Limb (tissue), 2 donors: ENCODE measurements around the gene MYD88.
A peak's percentile ranks its signal among the peaks of the same experiment; 100 is the strongest.

Source experiments
- DNase-seq, 2 donors: peaks; one replicate each; pipeline ENCODE4 v3.0.0-alpha.2; 2016; ENCODE audit errors: extremely low spot score in 2 of 2

MYD88 gene

DNA sequence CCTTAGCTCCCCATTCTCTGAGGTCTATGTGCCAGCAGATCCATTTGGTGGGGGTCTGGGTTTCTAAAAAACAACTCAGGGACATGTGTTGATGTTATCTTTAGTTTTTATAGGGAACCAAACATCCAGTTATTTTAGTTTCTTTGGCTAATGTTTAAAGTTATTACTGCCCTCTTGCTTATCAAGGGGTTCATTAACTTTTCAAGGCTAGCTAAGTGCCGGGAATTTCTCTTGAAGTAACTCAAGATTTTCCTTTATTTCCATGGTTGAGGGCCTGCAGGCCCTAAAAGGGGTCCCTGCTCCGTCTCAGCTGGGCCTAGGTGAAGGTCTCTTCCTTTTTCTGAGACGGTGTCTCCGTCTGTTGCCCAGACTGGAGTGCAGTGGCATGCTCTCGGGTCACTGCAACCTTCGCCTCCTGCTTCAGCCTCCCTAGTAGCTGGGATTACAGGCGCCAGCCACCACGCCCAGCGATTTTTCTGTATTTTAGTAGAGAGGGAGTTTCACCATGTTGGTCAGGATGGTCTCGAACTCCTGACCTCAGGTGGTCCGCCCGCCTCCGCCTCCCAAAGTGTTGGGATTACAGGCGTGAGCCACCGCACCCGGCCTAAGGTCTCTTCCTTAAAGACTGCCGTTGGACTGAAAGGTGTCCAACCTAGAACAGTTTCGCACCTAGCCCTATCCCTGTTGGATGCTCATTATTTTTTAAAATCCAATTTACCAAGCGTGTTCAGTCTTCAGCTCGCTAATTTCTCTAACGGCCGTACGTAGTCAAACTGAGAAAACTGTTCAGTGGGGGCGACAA lies 25.6 kb downstream of the MYD88 start:
- DNase-seq = no peak

DNA sequence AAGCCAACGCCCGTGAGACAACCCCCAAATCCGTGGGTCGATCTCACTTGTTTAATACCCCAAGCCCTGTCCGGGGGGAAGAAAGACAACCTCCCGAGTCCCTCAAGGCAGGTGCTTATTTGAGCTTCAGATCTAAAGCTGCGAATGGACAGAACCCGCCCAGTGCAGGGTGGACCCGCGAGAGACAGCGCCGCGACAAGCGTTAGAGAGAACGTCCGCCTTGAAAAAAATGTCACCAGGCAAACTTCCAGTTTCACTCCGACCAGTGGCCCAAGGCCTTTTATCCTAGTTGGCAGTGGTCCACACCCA lies 26.1 kb downstream of the MYD88 start:
- DNase-seq = no peak

- peak; percentile 97 to 100 for DNase-seq
Observed at GRCh38 chr3:38164952-38165721, 26.7 kb downstream of the MYD88 start, which contains the start of gene OXSR1. Gene OXSR1, plus strand, starts transcription at chr3:38165537. Its CDS starts 340 bp downstream, at chr3:38165877.

- DNase-seq = peak in 1 of 2 donors; percentile 20
Observed at GRCh38 chr3:38165722-38166387, 27.4 kb downstream of the MYD88 start.

GRCh38 chr3:38167591-38167990 lies 29.1 kb downstream of the MYD88 start:
- DNase-seq = no peak

GRCh38 chr3:38168151-38169026 lies 29.9 kb downstream of the MYD88 start:
- DNase-seq = no peak

DNA sequence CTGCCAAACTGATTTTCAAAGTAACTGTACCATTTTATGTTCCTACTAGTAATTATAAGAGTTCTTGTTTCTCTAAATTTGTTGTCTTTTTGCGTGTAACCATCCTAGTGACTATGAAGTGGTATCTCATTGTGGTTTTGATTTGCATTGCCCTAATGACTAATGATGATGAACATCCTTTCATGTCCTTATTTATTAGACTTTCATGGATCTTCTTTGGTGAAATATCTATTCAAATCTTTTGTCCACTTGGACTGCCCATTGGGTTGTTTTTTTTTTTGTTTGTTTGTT lies 30.5 kb downstream of the MYD88 start:
- DNase-seq = no peak

DNA sequence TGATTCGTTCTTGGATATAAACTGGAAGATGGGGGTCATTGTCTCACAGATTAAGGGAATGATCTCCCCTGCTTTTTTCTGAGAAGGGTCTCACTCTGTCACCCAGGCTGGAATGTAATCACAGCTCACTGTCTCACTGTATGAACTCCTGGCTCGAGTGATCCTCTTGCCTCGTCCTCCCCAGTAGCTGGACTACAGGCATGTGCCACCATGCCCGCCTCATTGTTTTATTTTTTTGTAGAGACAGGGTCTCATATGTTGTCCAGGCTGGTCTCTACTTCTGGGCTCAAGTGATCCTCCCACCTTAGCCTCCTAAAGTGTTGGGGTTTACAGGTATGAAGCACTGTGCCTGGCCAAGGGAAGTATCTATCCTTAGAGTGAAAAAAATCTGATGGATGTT lies 32.3 kb downstream of the MYD88 start:
- no peak for DNase-seq

DNA sequence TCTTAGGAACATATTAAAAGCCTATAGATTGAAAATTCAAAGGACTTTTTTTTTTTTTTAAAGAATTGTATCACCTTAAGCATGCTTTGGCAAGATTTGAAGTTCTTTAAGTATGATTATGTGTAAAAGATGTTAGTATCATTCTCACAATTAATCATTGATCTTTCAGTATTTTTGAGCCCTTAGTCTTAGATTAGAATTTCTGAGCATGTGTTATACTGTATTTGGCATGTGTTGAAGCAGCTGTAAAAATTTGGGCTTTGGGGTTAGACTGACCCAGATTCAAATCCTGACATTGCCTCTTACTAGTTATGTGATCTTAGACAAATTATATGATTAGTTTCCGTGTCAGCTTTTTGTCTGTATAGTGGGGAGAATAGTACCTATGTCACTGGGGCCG lies 33.2 kb downstream of the MYD88 start:
- DNase-seq = no peak

- no peak for DNase-seq
Observed at GRCh38 chr3:38173834-38174418, 35.5 kb downstream of the MYD88 start.

DNA sequence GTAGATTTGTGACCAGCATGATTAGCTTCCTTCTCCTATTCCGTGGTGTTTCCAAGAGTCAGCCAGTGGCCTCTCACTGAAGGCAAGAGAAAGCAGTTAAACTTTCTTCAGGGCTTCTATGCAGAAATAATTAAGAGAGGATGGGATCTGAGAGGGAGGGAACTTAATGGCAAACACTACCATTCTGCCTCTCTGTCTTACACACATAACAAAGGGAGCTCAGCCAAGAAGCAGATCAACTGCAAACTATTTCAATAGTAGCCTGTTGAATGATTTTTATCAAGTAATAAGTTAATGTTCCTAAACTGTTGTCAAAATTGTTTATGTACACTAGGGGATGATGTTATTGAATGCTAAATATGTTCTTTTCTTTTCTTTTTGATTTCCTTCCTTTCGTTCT lies 38.7 kb downstream of the MYD88 start:
- no peak for DNase-seq

- no peak for DNase-seq
Observed at GRCh38 chr3:38186781-38187180, 48.3 kb downstream of the MYD88 start.

- no peak for DNase-seq
Observed at GRCh38 chr3:38190481-38190881, 52.0 kb downstream of the MYD88 start.
